Psoas muscle (tissue), 8 donors: Measurements from ENCODE around the gene KCTD14. TPM values are rescaled to one million over a fixed set of nuclear protein-coding genes. Genes with fewer than 3 reads are reported as not detected.

Source experiments
- ATAC-seq, 4 donors: fragments of 200-7000 bp; cut with Tn5 transposase; one replicate each; pipeline ENCODE4 v1.9.1; 2020; ENCODE audit warnings: moderate library complexity in 3 of 4, mild to moderate bottlenecking in 2 of 4
- DNase-seq, 2 donors: peaks; one replicate each; pipeline ENCODE4 v3.0.0-alpha.2; 2020
- H3K27ac ChIP-seq: fragments of 200-600 bp; one replicate; pipeline ENCODE4 v1.8.0; 2022
- H3K27me3 ChIP-seq, 3 donors: fragments of 200-600 bp in 1 of 3; one replicate each; pipeline versions ENCODE4 v1.6.1 to v1.8.0; 2013 to 2022; ENCODE audit warnings: low read length in 2 of 3, mild to moderate bottlenecking in 2 of 3, moderate library complexity in 1 of 3; ENCODE audit not compliant: insufficient read depth in 3 of 3
- H3K36me3 ChIP-seq, 2 donors: fragments of 200-600 bp in 1 of 2; one replicate each; pipeline versions ENCODE4 v1.6.1 to v1.8.0; 2013 to 2022; ENCODE audit warnings: low read depth in 1 of 2, mild to moderate bottlenecking in 1 of 2, moderate library complexity in 1 of 2; ENCODE audit not compliant: insufficient read depth in 1 of 2
- H3K4me1 ChIP-seq: fragments of 200-600 bp; one replicate; pipeline ENCODE4 v1.8.0; 2022
- H3K4me3 ChIP-seq: fragments of 200-600 bp; one replicate; pipeline ENCODE4 v1.8.0; 2022; ENCODE audit warnings: mild to moderate bottlenecking
- H3K9me3 ChIP-seq: fragments of 200-600 bp; one replicate; pipeline ENCODE4 v1.8.0; 2022
- WGBS, 3 donors: extraction: QIAGEN DNeasy Blood & Tissue Kit; methylation state at CpG; one replicate each; pipeline versions ENCODE4 v1.1.6 to v1.1.7; 2013; 5-methylcytosine and 5-hydroxymethylcytosine counted together
- intact Hi-C, 2 donors: fragments of 100-400 bp; cut with DNase I; formaldehyde crosslinking; loops; one replicate each; pipeline versions ENCODE4 v1.11.0 to v1.14.2; 2022
- polyA plus RNA-seq, 3 donors: library from polyadenylated mRNA; stranded (reverse); fragments of 200-250 nt; gene quantifications; one replicate each; pipeline ENCODE4 v1.2.3, GENCODE V29; 2013
- total RNA-seq, 4 donors: library from RNA; stranded (reverse); fragmentation: NEBNext Ultra II Directional in 2 of 4; extraction: Animal tissue kit (Norgen Biotek cat#: 25700) in 2 of 4; gene quantifications; one replicate each; pipeline versions ENCODE4 v1.2.1 to v1.2.4, GENCODE V29; 2021 to 2023
- TF ChIP-seq, protein P1 (sequence below): fragments of 200-600 bp; IDR thresholded peaks from one replicate; pipeline ENCODE4 v1.8.0; 2022; ENCODE audit warnings: antibody characterized with exemption
- donor health status: healthy with polysubstance abuse.
- donor health status: DM: no; HTN: no; CAD: no; lungs with moderate emphysema.
- donor health status: Bipolar disorder and iron deficiency.
- donor health status: healthy.
- donor health status: DM: yes; HTN: yes; CAD: no.
- donor health status: DM: no; HTN: no; CAD: no.
- donor health status: DM: no; HTN: no; CAD: no.
- donor health status: DM: yes; HTN: yes; CAD: no.

KCTD14 gene
- total and polyA plus RNA-seq, 7 donors: 0.12 to 0.32 (median 0.18) TPM; not detected in 2

DNA sequence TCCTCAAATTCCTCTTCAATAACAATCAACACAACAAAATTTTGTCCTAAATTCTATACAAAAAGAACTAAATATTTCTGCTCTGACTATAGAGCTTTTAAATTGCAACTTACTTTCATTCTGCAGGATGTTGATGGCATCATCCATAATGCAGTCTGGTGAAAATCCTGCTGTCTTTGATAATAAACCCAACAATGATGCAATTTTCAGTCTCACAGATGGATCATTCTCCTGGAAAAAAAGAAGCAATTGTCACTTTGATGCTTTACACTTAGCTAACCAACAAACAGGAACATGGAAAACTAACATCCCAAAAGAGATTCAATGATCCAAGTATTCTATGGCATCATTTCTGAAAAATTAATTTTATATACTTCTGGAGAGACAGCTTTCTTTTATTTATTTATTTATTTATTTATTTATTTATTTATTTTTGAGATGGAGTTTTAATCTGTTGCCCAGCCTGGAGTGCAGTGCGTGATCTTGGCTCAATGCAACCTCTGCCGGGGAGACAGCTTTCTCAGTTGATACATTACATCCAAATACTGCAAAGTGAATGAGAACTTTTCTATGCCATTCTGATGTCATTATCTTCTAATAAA, 41.6 kb downstream of the KCTD14 start:
- no peaks in the 10 kb centered on the region for H3K9me3 ChIP-seq
- TF ChIP-seq, protein P1, sequence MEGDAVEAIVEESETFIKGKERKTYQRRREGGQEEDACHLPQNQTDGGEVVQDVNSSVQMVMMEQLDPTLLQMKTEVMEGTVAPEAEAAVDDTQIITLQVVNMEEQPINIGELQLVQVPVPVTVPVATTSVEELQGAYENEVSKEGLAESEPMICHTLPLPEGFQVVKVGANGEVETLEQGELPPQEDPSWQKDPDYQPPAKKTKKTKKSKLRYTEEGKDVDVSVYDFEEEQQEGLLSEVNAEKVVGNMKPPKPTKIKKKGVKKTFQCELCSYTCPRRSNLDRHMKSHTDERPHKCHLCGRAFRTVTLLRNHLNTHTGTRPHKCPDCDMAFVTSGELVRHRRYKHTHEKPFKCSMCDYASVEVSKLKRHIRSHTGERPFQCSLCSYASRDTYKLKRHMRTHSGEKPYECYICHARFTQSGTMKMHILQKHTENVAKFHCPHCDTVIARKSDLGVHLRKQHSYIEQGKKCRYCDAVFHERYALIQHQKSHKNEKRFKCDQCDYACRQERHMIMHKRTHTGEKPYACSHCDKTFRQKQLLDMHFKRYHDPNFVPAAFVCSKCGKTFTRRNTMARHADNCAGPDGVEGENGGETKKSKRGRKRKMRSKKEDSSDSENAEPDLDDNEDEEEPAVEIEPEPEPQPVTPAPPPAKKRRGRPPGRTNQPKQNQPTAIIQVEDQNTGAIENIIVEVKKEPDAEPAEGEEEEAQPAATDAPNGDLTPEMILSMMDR: no peak
- H3K4me1 ChIP-seq: no peaks in the 10 kb centered on the region
- no peaks in the 10 kb centered on the region for H3K27me3 ChIP-seq
- no peak overlapping the region for H3K27ac ChIP-seq
- WGBS, 3 donors: 95 to 98% (median 95%) methylated on average over 2 of the region's 2 CpGs
- intact Hi-C loops: no loop called here
- H3K36me3 ChIP-seq: peaks cover 4 to 58% of the 10 kb centered on the region in 2 donors
- H3K4me3 ChIP-seq: no peak overlapping the region
- ATAC-seq (no peak), DNase-seq (no peak)

DNA sequence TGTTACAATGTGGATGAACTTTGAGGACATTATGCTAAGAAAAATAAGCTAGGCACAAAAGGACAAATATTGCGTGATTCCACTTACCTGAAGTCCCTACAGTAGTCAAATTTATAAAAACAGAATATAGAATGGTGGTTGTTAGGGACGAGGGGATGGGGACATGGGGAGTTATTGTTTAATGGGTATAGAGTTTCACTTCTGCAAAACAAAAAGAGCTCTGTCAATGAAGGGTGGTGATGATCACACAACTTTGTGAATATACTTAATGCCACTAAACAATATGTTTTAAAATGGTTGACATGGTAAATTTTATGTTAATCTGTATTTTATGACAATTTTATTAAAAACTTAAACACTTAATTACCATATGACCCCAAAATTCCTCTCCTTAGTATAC, 54.7 kb downstream of the KCTD14 start:
- peaks cover 0 to 25% of the 10 kb centered on the region in 2 donors for H3K36me3 ChIP-seq
- no peak overlapping the region for H3K27ac ChIP-seq
- H3K27me3 ChIP-seq: no peaks in the 10 kb centered on the region
- TF ChIP-seq, protein P1: no peak
- DNase-seq: no peak
- no peak overlapping the region for H3K4me3 ChIP-seq
- intact Hi-C loops: no loop called here
- 90 to 92% (median 90%) methylated on average over 2 of the region's 2 CpGs for WGBS, 3 donors
- no peak for ATAC-seq
- no peaks in the 10 kb centered on the region for H3K9me3 ChIP-seq
- peaks cover 6% of the 10 kb centered on the region for H3K4me1 ChIP-seq

DNA sequence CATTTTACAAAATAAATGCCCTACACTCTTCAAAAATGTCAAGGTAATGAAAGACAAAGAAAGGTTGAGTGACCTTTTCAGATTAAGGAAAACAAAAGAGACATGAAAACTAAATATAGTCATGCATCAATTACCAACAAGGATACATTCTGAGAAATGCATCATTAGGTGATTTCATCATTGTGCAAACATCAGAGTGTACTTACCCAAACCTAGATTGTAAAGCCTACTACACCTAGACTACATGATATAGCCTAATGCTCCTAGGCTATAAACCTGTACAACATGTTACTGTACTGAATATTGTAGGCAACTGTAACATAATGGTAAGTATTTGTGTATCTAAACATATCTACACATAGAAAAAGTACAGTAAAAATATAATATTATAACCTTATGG, 55.3 kb downstream of the KCTD14 start:
- H3K27ac ChIP-seq: no peak overlapping the region
- H3K9me3 ChIP-seq: no peaks in the 10 kb centered on the region
- DNase-seq: no peak
- no peak overlapping the region for H3K4me3 ChIP-seq
- peaks cover 6% of the 10 kb centered on the region for H3K4me1 ChIP-seq
- H3K27me3 ChIP-seq: no peaks in the 10 kb centered on the region
- no peak for ATAC-seq
- H3K36me3 ChIP-seq: peaks cover 0 to 25% of the 10 kb centered on the region in 2 donors
- intact Hi-C loops: no loop called here
- TF ChIP-seq, protein P1: no peak

DNA sequence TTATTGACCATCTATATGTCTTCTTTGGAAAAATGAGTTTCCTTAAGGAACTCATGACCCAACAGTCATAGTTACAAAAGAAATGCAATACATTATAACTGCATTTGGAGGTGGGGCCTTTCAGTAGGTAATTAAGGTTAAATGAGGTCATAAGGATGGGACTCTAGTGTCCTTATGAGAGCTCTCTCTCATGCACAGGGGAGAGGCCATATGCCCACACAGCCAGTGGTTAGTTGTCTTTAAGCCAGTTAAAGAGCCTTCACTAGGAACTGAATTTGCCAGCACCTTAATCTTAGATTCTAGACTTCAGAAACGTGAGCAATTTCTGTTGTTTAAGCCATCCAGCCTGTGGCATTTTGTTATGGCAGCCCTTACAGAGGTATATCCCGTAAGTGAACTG, 56.0 kb downstream of the KCTD14 start:
- Histone ChIP-seq H3K27ac (no peak overlapping the region), H3K27me3 (no peaks in the 10 kb centered on the region), H3K36me3 (peaks cover 0 to 25% of the 10 kb centered on the region in 2 donors), H3K4me3 (no peak overlapping the region), H3K9me3 (no peaks in the 10 kb centered on the region), H3K4me1 (peaks cover 6% of the 10 kb centered on the region)
- ATAC-seq (no peak), DNase-seq (no peak)
- TF ChIP-seq, protein P1: no peak
- intact Hi-C loops: no loop called here
- WGBS, 3 donors: 27 to 75% (median 30%) methylated on average over 2 of the region's 2 CpGs

DNA sequence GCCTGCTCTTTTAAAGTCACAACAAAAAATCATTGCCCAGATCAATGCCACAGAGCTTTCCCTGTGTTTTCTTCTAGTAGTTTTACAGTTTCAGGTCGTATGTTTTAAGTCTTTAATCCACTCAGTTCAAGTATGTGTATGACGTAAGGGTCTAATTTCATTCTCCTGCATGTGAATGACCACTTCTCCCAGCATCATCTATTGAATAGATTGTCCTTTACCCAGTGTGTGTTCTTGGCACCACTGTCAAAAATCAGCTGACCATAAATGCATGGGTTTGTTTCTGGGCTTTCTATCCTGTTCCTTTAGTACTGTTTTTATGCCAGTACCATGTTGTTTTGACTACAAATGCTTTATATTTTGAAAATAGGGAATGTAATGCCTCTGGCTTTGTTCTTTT, 56.7 kb downstream of the KCTD14 start:
- no peak overlapping the region for H3K27ac ChIP-seq
- H3K9me3 ChIP-seq: no peaks in the 10 kb centered on the region
- peaks cover 9% of the 10 kb centered on the region for H3K4me1 ChIP-seq
- H3K4me3 ChIP-seq: no peak overlapping the region
- peaks cover 0 to 20% of the 10 kb centered on the region in 2 donors for H3K36me3 ChIP-seq
- no peaks in the 10 kb centered on the region for H3K27me3 ChIP-seq
- intact Hi-C loops: no loop called here
- TF ChIP-seq, protein P1: no peak
- DNase-seq: no peak
- ATAC-seq: no peak
- WGBS, 3 donors: 71 to 85% (median 72%) methylated on average over 2 of the region's 2 CpGs
